ENCODE measurements around the gene MRPL40. TPM values are rescaled to one million over a fixed set of nuclear protein-coding genes. Genes with fewer than 3 reads are reported as not detected.

Gene MRPL40
- total RNA-seq, 2 experiments from 2014 or later: 10.7 to 11.3 TPM

GRCh38 chr22:19478901-19479354 is 46.6 kb downstream of the MRPL40 start, which contains the start of gene UFD1:
UFD1 (minus strand) TSS chr22:19479193; CDS start chr22:19479085, 108 bp downstream.
- ChIA-PET CTCF (interaction anchor here (2.9 kb wide), 1 partner anchor 334 kb away, joined by 13 read pairs; the partner anchor contains the start of gene ESS2), POLR2A (interaction anchor here (0.7 to 3.8 kb wide), 17 partner anchors 11 to 1431 kb away, joined by 3 to 54 read pairs (median 5); partner anchors contain the start of genes C22orf39, DGCR2, ESS2 and HIRA)
- no peak for TF ChIP-seq CTCF (IDR thresholded peaks at IDR 0.05)
- H3K4me3 Mint-ChIP-seq: peak within 1 kb of the TSS; percentile 96
- H3K36me3 Mint-ChIP-seq (ENCODE audit: low read depth): peaks cover 27% of the 10 kb centered on the region
- peaks cover 31% of the 10 kb centered on the region for H3K4me1 Mint-ChIP-seq (ENCODE audit: low read depth)
- peak within 1 kb of the TSS; percentile 95 to 98 for H3K27ac ChIP-seq (ENCODE audit: low read depth in 1 of 2, low read length in 2 of 2)
- no peaks in the 10 kb centered on the region for H3K27me3 Mint-ChIP-seq
- DNase-seq: peak; percentile 58 to 89 (median 74)
- H3K9me3 Mint-ChIP-seq: no peaks in the 10 kb centered on the region
- H3K27ac Mint-ChIP-seq: peak within 1 kb of the TSS; percentile 100
- H3K27me3 ChIP-seq (ENCODE audit: control insufficient read depth in 1 of 2, insufficient read depth in 2 of 2, low read length in 2 of 2): no peaks in the 10 kb centered on the region
- H3K36me3 ChIP-seq (ENCODE audit: insufficient read depth, low read length): peaks cover 21% of the 10 kb centered on the region
- ATAC-seq (ENCODE audit: poor library complexity): peak; percentile 47
- H3K4me3 ChIP-seq (ENCODE audit: low read length): peak within 1 kb of the TSS; percentile 75
- H3K9me3 ChIP-seq (ENCODE audit: control insufficient read depth in 1 of 2, insufficient read depth in 1 of 2, low read length in 2 of 2): no peaks in the 10 kb centered on the region
- intact Hi-C loops (cut with DNase I, micrococcal nuclease): loop anchor here (1.0 to 10.0 kb wide), 9 partner anchors 32 to 357 kb away; partner anchors contain the start of genes C22orf39 (in 2 of the 2), ESS2 (in 2 of the 2), MRPL40 (in 2 of the 2) and DGCR2 (in 1 of the 2)
- peaks cover 22% of the 10 kb centered on the region for H3K4me1 ChIP-seq (ENCODE audit: insufficient read depth, low read length)

- ATAC-seq (ENCODE audit: poor library complexity) (peak; percentile 89), DNase-seq (peak; percentile 88 to 98 (median 91))
- Mint-ChIP-seq H3K27me3 (no peaks in the 10 kb centered on the region), H3K4me1 (ENCODE audit: low read depth) (peaks cover 31% of the 10 kb centered on the region), H3K9me3 (no peaks in the 10 kb centered on the region), H3K4me3 (peak within 1 kb of the TSS; percentile 96), H3K36me3 (ENCODE audit: low read depth) (peaks cover 22% of the 10 kb centered on the region), H3K27ac (peak within 1 kb of the TSS; percentile 100)
- intact Hi-C loops (cut with DNase I, micrococcal nuclease): loop anchor here (1.0 to 10.0 kb wide), 11 partner anchors 32 to 445 kb away; partner anchors contain the start of genes C22orf39 (in 2 of the 2), ESS2 (in 2 of the 2), MRPL40 (in 2 of the 2) and CLTCL1 (in 1 of the 2)
- Histone ChIP-seq H3K4me1 (ENCODE audit: insufficient read depth, low read length) (peaks cover 22% of the 10 kb centered on the region), H3K36me3 (ENCODE audit: insufficient read depth, low read length) (peaks cover 16% of the 10 kb centered on the region), H3K27me3 (ENCODE audit: control insufficient read depth in 1 of 2, insufficient read depth in 2 of 2, low read length in 2 of 2) (no peaks in the 10 kb centered on the region), H3K27ac (ENCODE audit: low read depth in 1 of 2, low read length in 2 of 2) (peak within 1 kb of the TSS; percentile 95 to 98), H3K4me3 (ENCODE audit: low read length) (peak within 1 kb of the TSS; percentile 75), H3K9me3 (ENCODE audit: control insufficient read depth in 1 of 2, insufficient read depth in 1 of 2, low read length in 2 of 2) (no peaks in the 10 kb centered on the region)
- TF ChIP-seq CTCF (IDR thresholded peaks at IDR 0.05): no peak
- POLR2A ChIA-PET: interaction anchor here (0.6 to 3.8 kb wide), 24 partner anchors 9 to 1430 kb away, joined by 3 to 54 read pairs (median 4); partner anchors contain the start of genes C22orf39, DGCR2, ESS2 and HIRA
- CTCF ChIA-PET: interaction anchor here (0.6 to 2.9 kb wide), 2 partner anchors 179 to 335 kb away, joined by 3 to 13 read pairs; partner anchors contain the start of gene ESS2
Observed at GRCh38 chr22:19479355-19480172, 47.2 kb downstream of the MRPL40 start, which contains the start of gene CDC45. CDC45 (plus strand) TSS chr22:19479920; CDS start chr22:19479969, 49 bp downstream.

DNA sequence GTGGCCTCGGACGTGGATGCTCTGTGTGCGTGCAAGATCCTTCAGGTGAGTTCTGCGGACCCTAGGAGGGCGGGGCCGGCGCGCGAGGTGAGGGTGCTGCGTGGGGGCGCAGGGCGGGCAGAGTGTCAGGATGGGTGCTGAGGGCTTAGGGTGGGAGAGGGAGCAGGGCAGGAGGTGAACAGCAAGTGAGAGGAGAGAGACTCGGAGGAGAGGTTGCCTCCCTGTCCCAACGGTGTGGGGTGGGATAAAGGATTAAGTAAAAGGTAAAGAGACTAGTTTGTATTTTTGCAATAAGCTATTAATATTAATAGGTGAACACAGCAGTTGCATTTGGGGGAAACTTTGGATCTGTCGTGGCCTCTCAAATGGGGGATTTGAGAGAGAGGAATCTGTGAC is 47.8 kb downstream of the MRPL40 start:
- Mint-ChIP-seq H3K27me3 (no peaks in the 10 kb centered on the region), H3K4me1 (ENCODE audit: low read depth) (peaks cover 31% of the 10 kb centered on the region), H3K27ac (peak overlapping the region; percentile 100), H3K4me3 (peak overlapping the region; percentile 96), H3K9me3 (no peaks in the 10 kb centered on the region), H3K36me3 (ENCODE audit: low read depth) (peaks cover 17% of the 10 kb centered on the region)
- H3K36me3 ChIP-seq (ENCODE audit: insufficient read depth, low read length): peaks cover 10% of the 10 kb centered on the region
- CTCF ChIA-PET: interaction anchor here (2.9 kb wide), 1 partner anchor 336 kb away, joined by 13 read pairs; the partner anchor contains the start of gene ESS2
- H3K4me1 ChIP-seq (ENCODE audit: insufficient read depth, low read length): peaks cover 22% of the 10 kb centered on the region
- H3K27ac ChIP-seq (ENCODE audit: low read depth in 1 of 2, low read length in 2 of 2): no peak overlapping the region
- H3K9me3 ChIP-seq (ENCODE audit: control insufficient read depth in 1 of 2, insufficient read depth in 1 of 2, low read length in 2 of 2): no peaks in the 10 kb centered on the region
- H3K27me3 ChIP-seq (ENCODE audit: control insufficient read depth in 1 of 2, insufficient read depth in 2 of 2, low read length in 2 of 2): no peaks in the 10 kb centered on the region
- DNase-seq (no peak), ATAC-seq (ENCODE audit: poor library complexity) (no peak)
- POLR2A ChIA-PET: interaction anchor here (0.6 to 3.8 kb wide), 21 partner anchors 9 to 637 kb away, joined by 3 to 54 read pairs (median 4); partner anchors contain the start of genes C22orf39, DGCR2, ESS2 and HIRA
- TF ChIP-seq CTCF (IDR thresholded peaks at IDR 0.05): no peak
- intact Hi-C loops (cut with DNase I, micrococcal nuclease): loop anchor here in 1 of 2 experiments (2.0 to 10.0 kb wide), 2 partner anchors 189 to 445 kb away; partner anchors contain the start of gene CLTCL1
- H3K4me3 ChIP-seq (ENCODE audit: low read length): peak overlapping the region; percentile 75
